GM23248 (cell line): ENCODE results near the gene ACVR1. TPM values are rescaled to one million over a fixed set of nuclear protein-coding genes. Genes with fewer than 3 reads are reported as not detected.
A peak's percentile ranks its signal among the peaks of the same experiment; 100 is the strongest.

Experiments
- DNase-seq: peaks from one replicate; pipeline ENCODE4 v3.0.0-alpha.2; 2015
- H2AFZ ChIP-seq: fragments of 200-600 bp; sonication (generic); 2 replicates; pipeline ENCODE4 v1.6.1; 2016; ENCODE audit warnings: antibody characterized with exemption
- H3F3A ChIP-seq: fragments of 200-600 bp; sonication (generic); 2 replicates; pipeline ENCODE4 v1.6.1; 2016; ENCODE audit warnings: mild to moderate bottlenecking, antibody characterized with exemption, mixed run types; ENCODE audit not compliant: insufficient read depth
- H3K27ac ChIP-seq: fragments of 200-600 bp; sonication (generic); 2 replicates; pipeline ENCODE4 v1.5.1; 2016; ENCODE audit warnings: mild to moderate bottlenecking
- H3K27me3 ChIP-seq: fragments of 200-600 bp; sonication (generic); replicated peaks from 2 replicates; pipeline ENCODE4 v1.6.1; 2016; ENCODE audit warnings: mild to moderate bottlenecking; ENCODE audit not compliant: insufficient read depth
- H3K36me3 ChIP-seq: fragments of 200-600 bp; sonication (generic); 2 replicates; pipeline ENCODE4 v1.6.1; 2016; ENCODE audit warnings: low read depth, mild to moderate bottlenecking
- H3K4me1 ChIP-seq: fragments of 200-600 bp; sonication (generic); 2 replicates; pipeline ENCODE4 v1.6.1; 2016; ENCODE audit warnings: mild to moderate bottlenecking; ENCODE audit not compliant: insufficient read depth
- H3K4me2 ChIP-seq: fragments of 200-600 bp; sonication (generic); one replicate; pipeline ENCODE4 v1.6.1; 2016; ENCODE audit warnings: mild to moderate bottlenecking; ENCODE audit not compliant: unreplicated experiment
- H3K4me3 ChIP-seq: fragments of 200-600 bp; sonication (generic); 2 replicates; pipeline ENCODE4 v1.5.1; 2016; ENCODE audit warnings: mild to moderate bottlenecking
- H3K79me2 ChIP-seq: fragments of 200-600 bp; sonication (generic); 2 replicates; pipeline ENCODE4 v1.6.1; 2016; ENCODE audit warnings: mild to moderate bottlenecking; ENCODE audit not compliant: insufficient read depth
- H3K9ac ChIP-seq: fragments of 200-600 bp; sonication (generic); 2 replicates; pipeline ENCODE4 v1.6.1; 2016; ENCODE audit warnings: mild to moderate bottlenecking
- H3K9me2 ChIP-seq: fragments of 200-600 bp; sonication (generic); 2 replicates; pipeline ENCODE4 v1.6.1; 2016; ENCODE audit warnings: mixed run types, mild to moderate bottlenecking, moderate library complexity; ENCODE audit not compliant: insufficient read depth
- H3K9me3 ChIP-seq: fragments of 200-600 bp; sonication (generic); one replicate; pipeline ENCODE4 v1.6.1; 2017; ENCODE audit warnings: low read depth
- H4K20me1 ChIP-seq: fragments of 200-600 bp; sonication (generic); 2 replicates; pipeline ENCODE4 v1.6.0; 2016; ENCODE audit not compliant: insufficient read depth
- EZH2 ChIP-seq: fragments of 200-600 bp; sonication (generic); IDR thresholded peaks from 2 replicates; pipeline ENCODE4 v1.6.1; 2018; ENCODE audit warnings: antibody characterized with exemption, mild to moderate bottlenecking; ENCODE audit not compliant: insufficient read depth, poor library complexity, severe bottlenecking
- EZH2phosphoT487 ChIP-seq: fragments of 200-600 bp; sonication (generic); IDR thresholded peaks from 2 replicates; pipeline ENCODE4 v1.6.1; 2018; ENCODE audit warnings: antibody characterized with exemption, moderate library complexity, mild to moderate bottlenecking, low read depth; ENCODE audit not compliant: insufficient read depth
- WGBS, 2 experiments: methylation state at CpG; one replicate each; pipeline ENCODE4 v1.1.6; 2015 to 2017; ENCODE audit warnings: low lambda C conversion rate in 2 of 2, low coverage in 1 of 2; ENCODE audit errors: missing lambda C conversion rate in 2 of 2; 5-methylcytosine and 5-hydroxymethylcytosine counted together
- in situ Hi-C: fragments of 300-500 bp; cut with MboI; formaldehyde crosslinking; loops from 2 replicates; pipeline ENCODE4 v1.15.0; 2020
- polyA plus RNA-seq: library from polyadenylated mRNA; unstranded; fragments of >200 nt; fragmentation: Nextera tagmentation; extraction: Ambion mirVana; gene quantifications from 2 replicates; pipeline ENCODE4 v1.2.1, GENCODE V29; 2016
- total RNA-seq: library from RNA; depleted of rRNA; stranded (reverse); fragments of >200 nt; shearing (Covaris generic); gene quantifications from 2 replicates; pipeline ENCODE4 v1.2.3, GENCODE V29; 2014

ACVR1 gene
- total and polyA plus RNA-seq, 2 experiments from 2014 or later: 16.2 to 31.3 TPM

DNA sequence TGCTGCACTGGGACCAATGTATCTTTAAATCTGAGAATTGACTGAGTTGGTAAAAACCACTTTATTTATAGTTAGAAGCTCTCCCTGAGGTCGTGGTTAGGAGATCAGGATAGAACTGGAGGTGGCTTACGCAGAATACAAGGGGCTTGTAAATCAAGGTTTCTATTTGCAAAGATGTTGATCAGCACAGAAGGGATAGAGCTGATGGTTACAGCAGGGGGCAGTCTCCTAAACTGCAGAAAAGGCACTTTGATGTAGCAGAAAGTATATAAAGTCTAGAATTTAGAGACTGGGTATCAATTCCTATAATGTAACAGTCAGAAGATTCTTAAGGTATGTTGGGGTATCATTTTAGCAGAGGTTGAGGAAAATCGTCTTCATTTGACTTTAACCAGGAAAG, 25.2 kb upstream of the ACVR1 start:
- Histone ChIP-seq H3K36me3 (no peaks in the 10 kb centered on the region), H3K4me1 (peaks cover 26% of the 10 kb centered on the region), H3K27ac (no peak overlapping the region), H4K20me1 (no peaks in the 10 kb centered on the region), H3K27me3 (no peaks in the 10 kb centered on the region), H3K79me2 (no peaks in the 10 kb centered on the region), H3K9me2 (no peaks in the 10 kb centered on the region), H3K9me3 (no peaks in the 10 kb centered on the region), H3K4me3 (no peak overlapping the region), H3K9ac (no peak overlapping the region), H3K4me2 (no peak overlapping the region), H3F3A (peaks cover 16% of the 10 kb centered on the region; the same call in 1 of the 2 replicates), H2AFZ (no peak overlapping the region)
- no peak for DNase-seq
- in situ Hi-C loops: no loop called here
- WGBS, 2 experiments: 85 to 87% methylated on average over 3 of the region's 3 CpGs
- TF ChIP-seq EZH2 (no peak), EZH2phosphoT487 (no peak)

DNA sequence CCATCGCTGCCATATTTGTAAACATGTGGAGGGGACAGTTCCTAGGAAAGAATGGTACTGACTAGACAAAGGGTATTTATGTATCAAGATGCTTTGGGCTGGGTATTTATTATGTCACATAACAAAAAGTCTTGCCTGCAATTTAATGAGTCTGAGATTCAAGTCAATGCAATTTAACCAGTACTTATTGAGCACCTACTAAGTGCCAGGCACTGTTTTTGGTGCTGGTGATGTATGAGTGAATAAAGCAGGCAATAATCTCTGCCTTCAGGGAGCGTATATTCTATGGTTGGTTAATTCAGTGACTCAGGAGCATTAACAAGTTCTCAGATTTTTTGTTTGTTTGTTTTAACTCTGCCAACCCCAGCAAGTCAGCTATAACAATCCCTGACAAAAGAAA, 24.6 kb upstream of the ACVR1 start:
- Histone ChIP-seq H3K9me3 (no peaks in the 10 kb centered on the region), H3K9me2 (no peaks in the 10 kb centered on the region), H3K9ac (no peak overlapping the region), H2AFZ (no peak overlapping the region), H3K36me3 (no peaks in the 10 kb centered on the region), H3K79me2 (no peaks in the 10 kb centered on the region), H3K4me1 (peaks cover 27% of the 10 kb centered on the region), H4K20me1 (no peaks in the 10 kb centered on the region), H3K4me2 (no peak overlapping the region), H3K4me3 (no peak overlapping the region), H3K27me3 (no peaks in the 10 kb centered on the region), H3F3A (peaks cover 16% of the 10 kb centered on the region; the same call in 1 of the 2 replicates), H3K27ac (no peak overlapping the region)
- TF ChIP-seq EZH2: no peak
- no peak for TF ChIP-seq EZH2phosphoT487
- DNase-seq: no peak
- WGBS, 2 experiments: 45 to 50% methylated on average over 2 of the region's 2 CpGs
- in situ Hi-C loops: no loop called here

DNA sequence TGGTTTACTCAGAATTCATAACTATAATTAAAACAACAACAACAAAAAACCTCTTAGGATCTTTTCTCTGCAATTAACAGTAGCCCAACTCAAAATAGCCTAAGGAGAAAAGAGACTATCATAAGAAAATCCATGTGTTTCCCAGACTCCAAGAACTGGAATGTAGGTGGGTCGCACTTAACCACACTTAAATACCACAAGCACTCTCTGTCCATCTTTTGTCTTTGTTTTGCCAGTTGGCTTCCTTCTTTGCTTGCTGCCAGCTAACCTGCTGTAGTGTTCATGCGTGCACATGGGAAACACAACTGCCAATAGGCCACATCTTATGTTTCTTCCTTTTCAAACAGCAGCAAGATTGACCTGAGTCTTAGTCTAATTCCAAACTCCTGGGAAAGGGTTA, 24.1 kb upstream of the ACVR1 start:
- no peaks in the 10 kb centered on the region for H3K36me3 ChIP-seq
- no peak overlapping the region for H3K9ac ChIP-seq
- no peak overlapping the region for H3K4me3 ChIP-seq
- WGBS, 2 experiments: 94 to 95% methylated on average over 2 of the region's 2 CpGs
- in situ Hi-C loops: no loop called here
- H3K9me3 ChIP-seq: no peaks in the 10 kb centered on the region
- peaks cover 20% of the 10 kb centered on the region for H3F3A ChIP-seq
- TF ChIP-seq EZH2phosphoT487: no peak
- no peak for TF ChIP-seq EZH2
- peaks cover 32% of the 10 kb centered on the region for H3K4me1 ChIP-seq
- H3K4me2 ChIP-seq: no peak overlapping the region
- H3K27ac ChIP-seq: no peak overlapping the region
- no peaks in the 10 kb centered on the region for H3K9me2 ChIP-seq
- no peak for DNase-seq
- H4K20me1 ChIP-seq: no peaks in the 10 kb centered on the region
- no peaks in the 10 kb centered on the region for H3K79me2 ChIP-seq
- H2AFZ ChIP-seq: no peak overlapping the region
- no peaks in the 10 kb centered on the region for H3K27me3 ChIP-seq

GRCh38 chr2:157899125-157899839, 23.2 kb upstream of the ACVR1 start:
- H3K36me3 ChIP-seq: no peaks in the 10 kb centered on the region
- H3K4me2 ChIP-seq: no peak overlapping the region
- H3K27ac ChIP-seq: no peak overlapping the region
- H3K9me2 ChIP-seq: no peaks in the 10 kb centered on the region
- H3K4me3 ChIP-seq: no peak overlapping the region
- H3K79me2 ChIP-seq: no peaks in the 10 kb centered on the region
- H4K20me1 ChIP-seq: no peaks in the 10 kb centered on the region
- H3F3A ChIP-seq: peaks cover 24% of the 10 kb centered on the region
- no peak for DNase-seq
- in situ Hi-C loops: no loop called here
- peaks cover 40% of the 10 kb centered on the region for H3K4me1 ChIP-seq
- WGBS, 2 experiments: 87 to 91% methylated on average over 7 of the region's 7 CpGs
- no peaks in the 10 kb centered on the region for H3K27me3 ChIP-seq
- H3K9me3 ChIP-seq: no peaks in the 10 kb centered on the region
- H3K9ac ChIP-seq: no peak overlapping the region
- TF ChIP-seq EZH2phosphoT487: no peak
- TF ChIP-seq EZH2: no peak
- H2AFZ ChIP-seq: no peak overlapping the region

GRCh38 chr2:157898591-157898996, 22.5 kb upstream of the ACVR1 start:
- Histone ChIP-seq H2AFZ (no peak overlapping the region), H3K27ac (no peak overlapping the region), H3K36me3 (no peaks in the 10 kb centered on the region), H3K79me2 (no peaks in the 10 kb centered on the region), H4K20me1 (no peaks in the 10 kb centered on the region), H3K9ac (no peak overlapping the region), H3K9me3 (no peaks in the 10 kb centered on the region), H3K4me1 (peaks cover 38% of the 10 kb centered on the region), H3K4me3 (no peak overlapping the region), H3K9me2 (no peaks in the 10 kb centered on the region), H3K27me3 (no peaks in the 10 kb centered on the region), H3F3A (peaks cover 18% of the 10 kb centered on the region), H3K4me2 (peak overlapping the region; percentile 18)
- WGBS, 2 experiments: 31 to 34% methylated on average over 2 of the region's 2 CpGs
- TF ChIP-seq EZH2: no peak
- no peak for TF ChIP-seq EZH2phosphoT487
- in situ Hi-C loops: no loop called here
- DNase-seq: peak; percentile 84
